SK-N-SH treated with all-trans-retinoic acid at 6 μM for 48 hours (cell line): ENCODE data around the gene CD6.
A peak's percentile ranks its signal among the peaks of the same experiment; 100 is the strongest.

ENCODE experiments used
- ATAC-seq: fragments of 200-7000 bp; cut with Tn5 transposase; 3 replicates; pipeline ENCODE4 v1.9.1; 2020; ENCODE audit warnings: mild to moderate bottlenecking, moderate library complexity
- ARNTL ChIP-seq: fragments of 450-650 bp; formaldehyde crosslinking; IDR thresholded peaks from 2 replicates; pipeline ENCODE4 v1.5.0; 2020; ENCODE audit warnings: low read depth, mild to moderate bottlenecking, moderate library complexity, borderline replicate concordance
- BACH2 ChIP-seq: fragments of 250-450 bp; sonication (Bioruptor Pico); IDR thresholded peaks from 2 replicates; pipeline ENCODE4 v1.9.0; 2021; ENCODE audit warnings: mild to moderate bottlenecking, borderline replicate concordance
- CREB5 ChIP-seq: fragments of 250-450 bp; sonication (Bioruptor Pico); IDR thresholded peaks from 2 replicates; pipeline ENCODE4 v1.5.1; 2020; ENCODE audit warnings: low read depth, mild to moderate bottlenecking, moderate library complexity
- CSDC2 ChIP-seq: fragments of 250-450 bp; sonication (Bioruptor Pico); IDR thresholded peaks from 2 replicates; pipeline ENCODE4 v1.5.0; 2020; ENCODE audit warnings: mild to moderate bottlenecking, moderate library complexity
- CSRNP3 ChIP-seq: fragments of 250-450 bp; sonication (Bioruptor Pico); IDR thresholded peaks from 2 replicates; pipeline ENCODE4 v1.5.1; 2021; ENCODE audit warnings: mild to moderate bottlenecking, moderate library complexity
- GLIS3 ChIP-seq: fragments of 250-450 bp; sonication (Bioruptor Pico); IDR thresholded peaks from 2 replicates; pipeline ENCODE4 v1.5.0; 2020; ENCODE audit warnings: mild to moderate bottlenecking, moderate library complexity
- ISL1 ChIP-seq: fragments of 250-450 bp; sonication (Bioruptor Pico); IDR thresholded peaks from 2 replicates; pipeline ENCODE4 v2.1.2; 2022; ENCODE audit warnings: mild to moderate bottlenecking, moderate library complexity
- OSR1 ChIP-seq: fragments of 250-450 bp; sonication (Bioruptor Pico); IDR thresholded peaks from 2 replicates; pipeline ENCODE4 v1.8.0; 2022; ENCODE audit warnings: moderate library complexity, mild to moderate bottlenecking, inconsistent platforms
- PATZ1 ChIP-seq: fragments of 250-450 bp; sonication (Bioruptor Pico); IDR thresholded peaks from 2 replicates; pipeline ENCODE4 v1.8.0; 2020; ENCODE audit warnings: mild to moderate bottlenecking, moderate library complexity, borderline replicate concordance
- POU6F1 ChIP-seq: fragments of 250-450 bp; sonication (Bioruptor Pico); IDR thresholded peaks from 2 replicates; pipeline ENCODE4 v1.8.0; 2021; ENCODE audit warnings: low read depth, mild to moderate bottlenecking, moderate library complexity, borderline replicate concordance
- PPARA ChIP-seq: fragments of 250-450 bp; sonication (Bioruptor Pico); IDR thresholded peaks from 2 replicates; pipeline ENCODE4 v1.5.0; 2020; ENCODE audit warnings: mild to moderate bottlenecking, borderline replicate concordance
- SNAI2 ChIP-seq: fragments of 250-450 bp; sonication (Bioruptor Pico); IDR thresholded peaks from 2 replicates; pipeline ENCODE4 v1.5.0; 2020; ENCODE audit warnings: mild to moderate bottlenecking, moderate library complexity
- TCF4 ChIP-seq: fragments of 250-450 bp; sonication (Bioruptor Pico); IDR thresholded peaks from 2 replicates; pipeline ENCODE4 v1.8.0; 2021; ENCODE audit warnings: mild to moderate bottlenecking, moderate library complexity, borderline replicate concordance
- TOX ChIP-seq: fragments of 250-450 bp; sonication (Bioruptor Pico); IDR thresholded peaks from 2 replicates; pipeline ENCODE4 v1.8.0; 2021; ENCODE audit warnings: mild to moderate bottlenecking, moderate library complexity, borderline replicate concordance
- TSHZ2 ChIP-seq: fragments of 250-450 bp; sonication (Bioruptor Pico); IDR thresholded peaks from 2 replicates; pipeline ENCODE4 v1.5.0; 2020; ENCODE audit warnings: mild to moderate bottlenecking, moderate library complexity
- ZC3H10 ChIP-seq: fragments of 250-450 bp; sonication (Bioruptor Pico); IDR thresholded peaks from 2 replicates; pipeline ENCODE4 v1.5.1; 2021; ENCODE audit warnings: mild to moderate bottlenecking, moderate library complexity
- ZFP3 ChIP-seq: fragments of 250-450 bp; sonication (Bioruptor Pico); IDR thresholded peaks from 2 replicates; pipeline ENCODE4 v1.5.0; 2020; ENCODE audit warnings: mild to moderate bottlenecking, moderate library complexity
- ZNF565 ChIP-seq: fragments of 450-650 bp; formaldehyde crosslinking; conservative IDR thresholded peaks from 2 replicates; pipeline ENCODE4 v1.5.0; 2020; ENCODE audit warnings: low read depth, mild to moderate bottlenecking, moderate library complexity
- ZNF70 ChIP-seq: fragments of 450-650 bp; formaldehyde crosslinking; IDR thresholded peaks from 2 replicates; pipeline ENCODE4 v1.5.0; 2020; ENCODE audit warnings: mild to moderate bottlenecking, moderate library complexity
- ZNF8 ChIP-seq: fragments of 450-650 bp; formaldehyde crosslinking; IDR thresholded peaks from 2 replicates; pipeline ENCODE4 v1.5.0; 2020; ENCODE audit warnings: mild to moderate bottlenecking, moderate library complexity

Gene CD6

GRCh38 chr11:61004761-61005181 is 33.3 kb downstream of the CD6 start (continued):
- TF ChIP-seq CSRNP3 (CRISPR knock-in tag) (no peak), GLIS3 (CRISPR knock-in tag) (no peak), CREB5 (CRISPR knock-in tag) (no peak), ZNF565 (CRISPR knock-in tag) (no peak), ZNF8 (CRISPR knock-in tag) (no peak), PATZ1 (no peak)

GRCh38 chr11:61007383-61007955 is 36.0 kb downstream of the CD6 start:
- TF ChIP-seq POU6F1 (CRISPR knock-in tag) (no peak), PPARA (CRISPR knock-in tag) (no peak), CSRNP3 (CRISPR knock-in tag) (no peak), OSR1 (no peak), ZC3H10 (no peak), BACH2 (CRISPR knock-in tag) (no peak), CREB5 (CRISPR knock-in tag) (no peak), TSHZ2 (CRISPR knock-in tag) (no peak), ISL1 (CRISPR knock-in tag) (no peak), ARNTL (no peak), CSDC2 (no peak), TOX (no peak), TCF4 (CRISPR knock-in tag) (no peak), ZFP3 (CRISPR knock-in tag) (no peak), ZNF70 (no peak), SNAI2 (CRISPR knock-in tag) (no peak), ZNF8 (CRISPR knock-in tag) (no peak)
- TF ChIP-seq, all 23 proteins: peak for 0
- peak; percentile 40 for ATAC-seq
